Chondrocyte (in vitro differentiated cells): ENCODE measurements around the gene IMPDH1. TPM values are rescaled to one million over a fixed set of nuclear protein-coding genes. Genes with fewer than 3 reads are reported as not detected.

Experiments used
- DNase-seq: peaks from one replicate; pipeline ENCODE4 v3.0.0; 2021; ENCODE audit warnings: mixed read lengths, low spot score
- H3K27ac Mint-ChIP-seq: one replicate; pipeline ENCODE4 v1.8.0; 2021; ENCODE audit warnings: mild to moderate bottlenecking, moderate library complexity, mixed read lengths; ENCODE audit not compliant: unreplicated experiment
- H3K27me3 Mint-ChIP-seq: 2 replicates; pipeline ENCODE4 v1.8.0; 2021; ENCODE audit warnings: low read depth, mixed read lengths
- H3K36me3 Mint-ChIP-seq: 2 replicates; pipeline ENCODE4 v1.8.0; 2021; ENCODE audit warnings: low read depth, mixed read lengths
- H3K4me1 Mint-ChIP-seq: 2 replicates; pipeline ENCODE4 v1.8.0; 2021; ENCODE audit warnings: low read depth, mild to moderate bottlenecking, mixed read lengths
- H3K4me3 Mint-ChIP-seq: one replicate; pipeline ENCODE4 v1.8.0; 2021; ENCODE audit warnings: mild to moderate bottlenecking, moderate library complexity, mixed read lengths; ENCODE audit not compliant: unreplicated experiment
- H3K9me3 Mint-ChIP-seq: 2 replicates; pipeline ENCODE4 v1.8.0; 2021; ENCODE audit warnings: low read depth, mixed read lengths
- total RNA-seq: library from RNA; stranded (reverse); gene quantifications from 3 replicates; pipeline ENCODE4 v1.2.1, GENCODE V29; 2021
- TF ChIP-seq, protein P1 (sequence below): fragments of 200-600 bp; sonication (generic); IDR thresholded peaks from 2 replicates; pipeline ENCODE4 v1.5.0; 2021; ENCODE audit warnings: antibody characterized with exemption, mild to moderate bottlenecking, moderate library complexity

IMPDH1 gene
- total RNA-seq, 1 donor from 2014 or later: 96.9 TPM

DNA sequence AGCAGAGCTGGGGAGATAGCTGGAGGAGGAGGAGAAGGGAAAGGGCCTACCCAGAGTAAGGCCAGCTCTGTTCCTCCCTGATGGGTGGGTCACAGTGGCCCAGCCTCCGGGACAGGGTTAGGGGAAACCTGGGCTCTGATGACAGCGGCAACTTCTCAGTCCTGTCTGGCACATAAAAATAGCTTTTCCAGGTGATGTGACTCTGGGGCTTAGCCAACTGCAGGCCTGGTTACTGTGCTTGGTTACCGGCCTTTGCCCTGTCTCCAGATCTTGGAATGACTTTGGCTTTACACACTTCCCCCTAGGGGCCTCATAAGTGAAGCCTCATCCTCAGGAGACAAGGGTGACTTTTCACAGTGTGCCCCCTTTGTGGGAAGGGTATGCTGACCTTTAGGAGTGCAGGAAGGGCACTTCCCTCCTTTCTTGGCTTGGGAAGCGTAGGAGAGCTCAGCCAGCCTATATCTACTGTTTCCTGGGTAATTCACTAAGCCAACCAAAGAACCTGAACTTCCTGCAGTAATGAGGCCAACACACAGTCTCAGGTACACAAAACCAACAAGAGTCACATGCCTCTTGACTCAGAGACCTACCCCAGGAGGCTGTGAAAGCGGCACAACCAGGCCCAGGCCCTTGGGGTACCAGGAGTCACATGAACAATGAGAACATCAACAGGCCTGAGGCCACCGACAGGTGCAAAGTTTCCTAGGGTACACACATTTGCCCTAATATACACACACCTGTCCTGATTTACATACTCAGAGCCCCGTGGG is 34.2 kb upstream of the IMPDH1 start:
- DNase-seq: no peak
- Mint-ChIP-seq H3K27ac (no peak overlapping the region), H3K4me3 (no peak overlapping the region), H3K4me1 (peaks cover 13% of the 10 kb centered on the region), H3K36me3 (no peaks in the 10 kb centered on the region), H3K9me3 (no peaks in the 10 kb centered on the region), H3K27me3 (no peaks in the 10 kb centered on the region)
- TF ChIP-seq, protein P1, sequence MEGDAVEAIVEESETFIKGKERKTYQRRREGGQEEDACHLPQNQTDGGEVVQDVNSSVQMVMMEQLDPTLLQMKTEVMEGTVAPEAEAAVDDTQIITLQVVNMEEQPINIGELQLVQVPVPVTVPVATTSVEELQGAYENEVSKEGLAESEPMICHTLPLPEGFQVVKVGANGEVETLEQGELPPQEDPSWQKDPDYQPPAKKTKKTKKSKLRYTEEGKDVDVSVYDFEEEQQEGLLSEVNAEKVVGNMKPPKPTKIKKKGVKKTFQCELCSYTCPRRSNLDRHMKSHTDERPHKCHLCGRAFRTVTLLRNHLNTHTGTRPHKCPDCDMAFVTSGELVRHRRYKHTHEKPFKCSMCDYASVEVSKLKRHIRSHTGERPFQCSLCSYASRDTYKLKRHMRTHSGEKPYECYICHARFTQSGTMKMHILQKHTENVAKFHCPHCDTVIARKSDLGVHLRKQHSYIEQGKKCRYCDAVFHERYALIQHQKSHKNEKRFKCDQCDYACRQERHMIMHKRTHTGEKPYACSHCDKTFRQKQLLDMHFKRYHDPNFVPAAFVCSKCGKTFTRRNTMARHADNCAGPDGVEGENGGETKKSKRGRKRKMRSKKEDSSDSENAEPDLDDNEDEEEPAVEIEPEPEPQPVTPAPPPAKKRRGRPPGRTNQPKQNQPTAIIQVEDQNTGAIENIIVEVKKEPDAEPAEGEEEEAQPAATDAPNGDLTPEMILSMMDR: no peak

DNA sequence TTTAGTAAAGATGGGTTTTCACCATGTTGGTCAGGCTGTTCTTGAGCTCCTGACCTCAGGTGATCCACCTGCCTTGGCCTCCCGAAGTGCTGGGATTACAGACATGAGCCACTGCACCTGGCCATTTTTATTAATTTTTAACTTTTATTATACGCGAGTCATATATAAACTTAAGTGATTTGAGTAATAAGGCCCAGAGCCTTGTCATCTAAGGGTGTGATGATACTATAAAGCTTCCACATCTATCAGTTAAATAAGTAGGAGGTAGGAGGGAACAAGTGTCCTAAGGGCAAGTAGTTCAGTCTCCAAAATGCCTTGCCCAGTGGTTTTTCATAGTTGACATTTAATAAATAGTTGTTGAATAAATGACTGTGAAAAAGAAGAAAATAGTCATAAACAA is 32.6 kb upstream of the IMPDH1 start:
- Mint-ChIP-seq H3K27ac (no peak overlapping the region), H3K4me1 (peaks cover 10% of the 10 kb centered on the region), H3K27me3 (no peaks in the 10 kb centered on the region), H3K4me3 (no peak overlapping the region), H3K36me3 (no peaks in the 10 kb centered on the region), H3K9me3 (no peaks in the 10 kb centered on the region)
- DNase-seq: no peak
- TF ChIP-seq, protein P1: no peak

DNA sequence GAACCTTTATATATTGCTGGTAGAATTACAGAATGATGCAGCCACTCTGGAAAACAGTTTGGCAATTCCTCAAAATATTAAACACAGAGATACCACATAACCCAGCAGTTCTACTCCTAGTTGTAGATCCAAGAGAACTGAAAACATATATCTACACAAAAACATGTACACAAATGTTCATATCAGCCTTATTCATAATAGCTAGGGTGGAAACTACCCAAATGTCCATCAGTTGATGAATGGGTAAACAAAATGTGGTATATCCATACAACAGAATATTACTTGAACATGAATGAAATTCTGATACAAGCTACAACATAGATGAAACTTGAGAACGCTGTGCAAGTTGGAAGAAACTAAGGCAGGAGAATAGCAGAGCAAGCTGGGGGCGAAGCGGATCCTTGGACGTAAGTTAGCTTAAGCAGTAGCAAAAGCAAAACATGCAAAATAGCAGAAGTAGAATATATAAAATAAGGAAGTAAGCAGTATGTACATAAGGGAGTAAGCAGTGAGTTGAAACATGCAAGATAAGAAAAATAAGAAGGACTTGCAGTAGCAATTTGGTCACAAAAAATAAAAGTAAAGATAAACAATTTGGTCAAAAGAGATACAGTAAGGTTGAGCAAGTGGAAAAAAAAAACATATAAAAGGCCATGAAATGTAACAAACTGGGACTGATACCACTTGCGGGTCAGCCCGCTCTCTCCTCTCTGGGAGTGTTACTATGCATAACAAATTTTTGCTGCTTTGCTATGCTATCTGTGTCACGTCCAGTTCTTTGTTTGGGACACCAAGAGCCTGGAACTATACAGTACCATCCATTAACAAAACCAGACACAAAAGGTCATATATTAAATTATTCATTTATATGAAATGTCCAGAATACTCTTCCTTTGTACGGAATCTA is 27.9 kb upstream of the IMPDH1 start:
- Mint-ChIP-seq H3K4me1 (no peaks in the 10 kb centered on the region), H3K4me3 (no peak overlapping the region), H3K27me3 (peaks cover 6% of the 10 kb centered on the region), H3K27ac (no peak overlapping the region), H3K9me3 (no peaks in the 10 kb centered on the region), H3K36me3 (no peaks in the 10 kb centered on the region)
- TF ChIP-seq, protein P1: no peak
- no peak for DNase-seq

DNA sequence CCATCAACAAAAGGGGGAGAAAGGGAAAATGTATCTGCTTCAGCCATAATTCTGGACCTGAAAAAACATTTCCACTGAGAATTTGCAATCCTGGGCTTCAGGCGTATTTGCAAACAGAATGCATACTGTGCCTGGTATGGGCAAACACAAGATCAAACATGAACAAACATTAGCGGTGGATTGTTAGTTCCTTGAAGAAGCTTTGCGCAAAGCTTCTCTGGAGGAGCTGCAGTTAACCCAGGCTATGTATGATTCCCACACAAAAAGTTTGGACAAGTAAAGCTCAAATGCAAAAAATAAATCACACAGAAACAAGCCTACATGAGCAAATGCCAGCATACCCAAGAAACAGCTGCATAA is 25.5 kb upstream of the IMPDH1 start:
- DNase-seq: no peak
- Mint-ChIP-seq H3K36me3 (no peaks in the 10 kb centered on the region), H3K9me3 (no peaks in the 10 kb centered on the region), H3K4me3 (no peak overlapping the region), H3K4me1 (peaks cover 5% of the 10 kb centered on the region), H3K27ac (no peak overlapping the region), H3K27me3 (peaks cover 6% of the 10 kb centered on the region)
- TF ChIP-seq, protein P1: no peak
